ENCODE measurements around the gene KHDC1L.
"Not testable (repeated sequence)": the region's sequence is repeated elsewhere in the genome, so short reads cannot be mapped to it uniquely, and the experiment has no call there.

Gene KHDC1L

DNA sequence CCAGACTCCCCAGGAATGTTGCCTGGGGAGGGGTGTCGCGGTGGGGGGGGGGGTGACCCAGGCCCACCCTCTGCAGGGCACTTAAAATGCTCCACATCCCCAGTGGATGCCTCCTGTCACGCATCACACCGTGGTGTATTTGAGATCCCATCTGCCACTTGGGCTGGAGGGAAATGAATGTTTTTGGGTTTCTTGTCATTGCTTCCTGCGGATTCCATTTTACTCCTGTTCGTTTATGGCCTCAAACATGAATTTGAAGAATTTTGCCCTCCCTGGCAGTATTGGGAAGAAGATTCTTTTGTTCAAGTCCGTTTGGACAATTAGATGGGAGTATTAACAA, 38.2 kb upstream of the KHDC1L start:
- H3K9me3 ChIP-seq (ENCODE audit: control insufficient read depth, low read length), result no peaks in the 10 kb centered on the region
- H3K27ac ChIP-seq (ENCODE audit: low read length, poor library complexity, severe bottlenecking), result no peak overlapping the region
- H4K91ac ChIP-seq (ENCODE audit: low read length), result no peak overlapping the region
- H2BK5ac ChIP-seq (ENCODE audit: low read depth, low read length, poor library complexity, severe bottlenecking), result no peak overlapping the region
- H2AFZ ChIP-seq (ENCODE audit: low read depth, low read length), result peak overlapping the region; percentile 99
- H2BK120ac ChIP-seq (ENCODE audit: low read depth, low read length), result no peak overlapping the region
- H2AK5ac ChIP-seq (ENCODE audit: low read length, severe bottlenecking), result no peak overlapping the region
- H4K8ac ChIP-seq (ENCODE audit: low read length), result peak overlapping the region; percentile 99
- H3K4ac ChIP-seq (ENCODE audit: low read depth in 1 of 2, low read length in 2 of 2), result peak overlapping the region in 1 of 2 experiments; percentile 100
- DNase-seq, result no peak
- H3K79me1 ChIP-seq (replicated peaks; ENCODE audit: low read length, poor library complexity, severe bottlenecking), result peaks cover 16% of the 10 kb centered on the region
- H3K4me3 ChIP-seq (ENCODE audit: insufficient read depth in 1 of 2, low read depth in 1 of 2, low read length in 2 of 2), result peak overlapping the region; percentile 78 to 93
- no peak overlapping the region for H2BK12ac ChIP-seq (ENCODE audit: low read length in 2 of 2)
- H3K4me2 ChIP-seq (ENCODE audit: low read length, poor library complexity, severe bottlenecking), result peak overlapping the region; percentile 97
- no peak overlapping the region for H3K23ac ChIP-seq (ENCODE audit: low read length in 2 of 2)
- H3K27me3 ChIP-seq (ENCODE audit: control insufficient read depth in 1 of 2, insufficient read depth in 1 of 2, low read length in 2 of 2), result no peaks in the 10 kb centered on the region
- H3K14ac ChIP-seq (ENCODE audit: low read length in 2 of 2), result peak overlapping the region in 1 of 2 experiments; percentile 68
- H3K4me1 ChIP-seq (ENCODE audit: control insufficient read depth, insufficient read depth, low read depth, low read length), result peaks cover 9% of the 10 kb centered on the region
- WGBS, result 43% methylated on average over 7 of the region's 7 CpGs
- H3K36me3 ChIP-seq (ENCODE audit: control insufficient read depth in 1 of 2, insufficient read depth in 2 of 2, low read depth in 1 of 2, low read length in 2 of 2), result peaks cover 0 to 4% of the 10 kb centered on the region in 2 experiments
- H3K9ac ChIP-seq (ENCODE audit: low read length), result peak overlapping the region; percentile 91
- H2BK15ac ChIP-seq (ENCODE audit: low read depth, poor library complexity, severe bottlenecking), result no peak overlapping the region
- H3K18ac ChIP-seq (ENCODE audit: low read depth in 1 of 2, low read length in 2 of 2), result peak overlapping the region; percentile 86 to 93

- 3% methylated on average over 57 of the region's 63 CpGs for WGBS
- Histone ChIP-seq H2AK5ac (ENCODE audit: low read length, severe bottlenecking) (no peak within 1 kb of the TSS), H3K9me3 (ENCODE audit: control insufficient read depth, low read length) (no peaks in the 10 kb centered on the region)
Observed at GRCh38 chr6:73262671-73263569, 37.6 kb upstream of the KHDC1L start, which contains the start of gene KHDC1. KHDC1 (minus strand) TSS chr6:73263196; CDS start chr6:73242517, 20,679 bp downstream.

DNA sequence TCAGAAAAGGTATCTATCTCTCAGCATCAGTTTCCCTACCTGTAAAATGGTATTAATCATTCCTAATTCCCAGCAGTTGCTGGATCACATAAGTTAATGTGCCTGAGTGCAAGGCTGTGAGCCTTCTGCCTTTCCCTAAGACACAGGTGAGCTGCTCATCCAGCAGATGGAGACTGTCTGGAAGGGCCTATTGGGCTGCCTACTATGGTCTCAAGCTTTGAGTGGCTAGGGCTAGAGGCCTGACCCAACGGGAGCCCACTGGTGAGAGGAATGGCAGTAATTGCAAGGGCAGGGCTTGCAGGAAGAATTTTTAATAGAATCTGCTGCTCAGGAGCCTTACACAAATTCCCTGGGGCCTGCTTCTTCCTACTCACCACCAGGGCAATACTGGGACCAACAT, 33.4 kb upstream of the KHDC1L start:
- Histone ChIP-seq H3K36me3 (ENCODE audit: control insufficient read depth in 1 of 2, insufficient read depth in 2 of 2, low read depth in 1 of 2, low read length in 2 of 2) (no peaks in the 10 kb centered on the region), H3K4me2 (ENCODE audit: low read length, poor library complexity, severe bottlenecking) (no peak overlapping the region), H3K79me1 (replicated peaks; ENCODE audit: low read length, poor library complexity, severe bottlenecking) (peaks cover 6% of the 10 kb centered on the region), H4K8ac (ENCODE audit: low read length) (no peak overlapping the region), H4K91ac (ENCODE audit: low read length) (no peak overlapping the region), H3K23ac (ENCODE audit: low read length in 2 of 2) (no peak overlapping the region), H3K4ac (ENCODE audit: low read depth in 1 of 2, low read length in 2 of 2) (no peak overlapping the region), H2AFZ (ENCODE audit: low read depth, low read length) (no peak overlapping the region), H2BK5ac (ENCODE audit: low read depth, low read length, poor library complexity, severe bottlenecking) (no peak overlapping the region), H2BK120ac (ENCODE audit: low read depth, low read length) (no peak overlapping the region), H3K18ac (ENCODE audit: low read depth in 1 of 2, low read length in 2 of 2) (no peak overlapping the region), H3K9ac (ENCODE audit: low read length) (no peak overlapping the region), H2AK5ac (ENCODE audit: low read length, severe bottlenecking) (no peak overlapping the region), H2BK12ac (ENCODE audit: low read length in 2 of 2) (no peak overlapping the region), H2BK15ac (ENCODE audit: low read depth, poor library complexity, severe bottlenecking) (no peak overlapping the region), H3K4me3 (ENCODE audit: insufficient read depth in 1 of 2, low read depth in 1 of 2, low read length in 2 of 2) (no peak overlapping the region), H3K27me3 (ENCODE audit: control insufficient read depth in 1 of 2, insufficient read depth in 1 of 2, low read length in 2 of 2) (no peaks in the 10 kb centered on the region), H3K9me3 (ENCODE audit: control insufficient read depth, low read length) (no peaks in the 10 kb centered on the region), H3K27ac (ENCODE audit: low read length, poor library complexity, severe bottlenecking) (no peak overlapping the region), H3K4me1 (ENCODE audit: control insufficient read depth, insufficient read depth, low read depth, low read length) (peaks cover 6% of the 10 kb centered on the region), H3K14ac (ENCODE audit: low read length in 2 of 2) (no peak overlapping the region)
- DNase-seq, result no peak
- 40% methylated on average over 1 of the region's 1 CpG for WGBS

More at GRCh38 chr6:73262671-73263569, 37.6 kb upstream of the KHDC1L start, which contains the start of gene KHDC1:
- Histone ChIP-seq H2BK15ac (ENCODE audit: low read depth, poor library complexity, severe bottlenecking) (no peak within 1 kb of the TSS), H2BK12ac (ENCODE audit: low read length in 2 of 2) (peak within 1 kb of the TSS in 1 of 2 experiments; percentile 64), H3K23ac (ENCODE audit: low read length in 2 of 2) (peak within 1 kb of the TSS in 1 of 2 experiments; percentile 83), H3K9ac (ENCODE audit: low read length) (peak within 1 kb of the TSS; percentile 91), H4K8ac (ENCODE audit: low read length) (peak within 1 kb of the TSS; percentile 99), H3K4me2 (ENCODE audit: low read length, poor library complexity, severe bottlenecking) (peak within 1 kb of the TSS; percentile 97), H3K36me3 (ENCODE audit: control insufficient read depth in 1 of 2, insufficient read depth in 2 of 2, low read depth in 1 of 2, low read length in 2 of 2) (no peaks in the 10 kb centered on the region), H3K4ac (ENCODE audit: low read depth in 1 of 2, low read length in 2 of 2) (peak within 1 kb of the TSS; percentile 97 to 100), H2AFZ (ENCODE audit: low read depth, low read length) (peak within 1 kb of the TSS; percentile 99), H3K4me1 (ENCODE audit: control insufficient read depth, insufficient read depth, low read depth, low read length) (peaks cover 9% of the 10 kb centered on the region), H4K91ac (ENCODE audit: low read length) (peak within 1 kb of the TSS; percentile 98), H3K27ac (ENCODE audit: low read length, poor library complexity, severe bottlenecking) (no peak within 1 kb of the TSS), H3K18ac (ENCODE audit: low read depth in 1 of 2, low read length in 2 of 2) (peak within 1 kb of the TSS; percentile 86 to 93), H3K14ac (ENCODE audit: low read length in 2 of 2) (peak within 1 kb of the TSS in 1 of 2 experiments; percentile 97), H2BK5ac (ENCODE audit: low read depth, low read length, poor library complexity, severe bottlenecking) (no peak within 1 kb of the TSS), H3K4me3 (ENCODE audit: insufficient read depth in 1 of 2, low read depth in 1 of 2, low read length in 2 of 2) (peak within 1 kb of the TSS; percentile 78 to 93), H2BK120ac (ENCODE audit: low read depth, low read length) (peak within 1 kb of the TSS; percentile 67), H3K79me1 (replicated peaks; ENCODE audit: low read length, poor library complexity, severe bottlenecking) (peaks cover 15% of the 10 kb centered on the region), H3K27me3 (ENCODE audit: control insufficient read depth in 1 of 2, insufficient read depth in 1 of 2, low read length in 2 of 2) (no peaks in the 10 kb centered on the region)
- peak; percentile 53 for DNase-seq

DNA sequence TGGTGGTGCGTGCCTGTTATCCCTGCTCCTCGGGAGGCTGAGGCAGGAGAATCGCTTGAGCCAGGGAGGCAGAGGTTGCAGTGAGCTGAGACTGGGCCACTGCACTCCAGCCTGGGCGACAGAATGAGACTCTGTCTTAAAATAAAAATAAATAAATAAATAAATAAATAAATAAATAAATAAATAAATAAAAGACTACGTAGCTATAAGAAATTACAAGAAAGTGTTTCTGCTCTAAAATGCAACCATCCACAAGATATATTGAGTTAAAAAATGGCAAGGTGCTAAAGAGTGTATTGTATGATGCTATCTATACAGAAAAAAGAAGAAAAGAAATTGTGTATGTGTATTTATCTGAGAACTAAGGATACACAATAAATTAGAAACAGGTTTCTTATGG, 29.0 kb upstream of the KHDC1L start:
- not testable (repeated sequence) for H3K9ac ChIP-seq (ENCODE audit: low read length); H3K4ac ChIP-seq (ENCODE audit: low read depth in 1 of 2, low read length in 2 of 2); H3K14ac ChIP-seq (ENCODE audit: low read length in 2 of 2); H3K23ac ChIP-seq (ENCODE audit: low read length in 2 of 2); H4K91ac ChIP-seq (ENCODE audit: low read length); H3K18ac ChIP-seq (ENCODE audit: low read depth in 1 of 2, low read length in 2 of 2); H4K8ac ChIP-seq (ENCODE audit: low read length); H3K9me3 ChIP-seq (ENCODE audit: control insufficient read depth, low read length); H3K36me3 ChIP-seq (ENCODE audit: control insufficient read depth in 1 of 2, insufficient read depth in 2 of 2, low read depth in 1 of 2, low read length in 2 of 2); H3K27me3 ChIP-seq (ENCODE audit: control insufficient read depth in 1 of 2, insufficient read depth in 1 of 2, low read length in 2 of 2); H2AFZ ChIP-seq (ENCODE audit: low read depth, low read length); H2BK120ac ChIP-seq (ENCODE audit: low read depth, low read length); H2AK5ac ChIP-seq (ENCODE audit: low read length, severe bottlenecking); H3K4me1 ChIP-seq (ENCODE audit: control insufficient read depth, insufficient read depth, low read depth, low read length); H2BK5ac ChIP-seq (ENCODE audit: low read depth, low read length, poor library complexity, severe bottlenecking); H3K79me1 ChIP-seq (replicated peaks; ENCODE audit: low read length, poor library complexity, severe bottlenecking); H3K4me3 ChIP-seq (ENCODE audit: insufficient read depth in 1 of 2, low read depth in 1 of 2, low read length in 2 of 2); H3K4me2 ChIP-seq (ENCODE audit: low read length, poor library complexity, severe bottlenecking); H2BK15ac ChIP-seq (ENCODE audit: low read depth, poor library complexity, severe bottlenecking); DNase-seq; H3K27ac ChIP-seq (ENCODE audit: low read length, poor library complexity, severe bottlenecking); H2BK12ac ChIP-seq (ENCODE audit: low read length in 2 of 2)
- WGBS, result 93% methylated on average over 3 of the region's 5 CpGs

Measured in mesenchymal stem cell (in vitro differentiated cells and primary cell).